Testis (tissue), 5 donors: Measurements from ENCODE around the gene PPP1R13L. TPM values are rescaled to one million over a fixed set of nuclear protein-coding genes. Genes with fewer than 3 reads are reported as not detected.

Experiments
- DNase-seq: peaks from one replicate; pipeline ENCODE4 v3.0.0-alpha.2; 2019
- H3K27ac ChIP-seq, 2 donors: fragments of 200-600 bp; sonication (generic); one replicate each; pipeline ENCODE4 v1.5.1; 2019
- H3K27me3 ChIP-seq: fragments of 200-600 bp; sonication (generic); one replicate; pipeline ENCODE4 v1.5.1; 2019
- H3K36me3 ChIP-seq: fragments of 200-600 bp; sonication (generic); one replicate; pipeline ENCODE4 v1.5.1; 2017; ENCODE audit warnings: low read depth; ENCODE audit errors: missing control alignments
- H3K4me1 ChIP-seq: fragments of 200-600 bp; sonication (generic); one replicate; pipeline ENCODE4 v1.5.1; 2019
- H3K4me3 ChIP-seq, 2 donors: fragments of 200-600 bp; sonication (generic); one replicate each; pipeline ENCODE4 v1.5.1; 2017 to 2019
- H3K9me3 ChIP-seq: fragments of 200-600 bp; sonication (generic); one replicate; pipeline ENCODE4 v1.5.1; 2017
- POLR2A ChIP-seq: fragments of 450-650 bp; IDR thresholded peaks from one replicate; pipeline ENCODE4 v1.6.1; 2017; ENCODE audit warnings: antibody characterized with exemption, mild to moderate bottlenecking, moderate library complexity
- WGBS, 2 donors: methylation state at CpG; one replicate each; pipeline ENCODE4 v1.1.5; 2018; 5-methylcytosine and 5-hydroxymethylcytosine counted together
- intact Hi-C: fragments of 100-400 bp; cut with DNase I; formaldehyde crosslinking; loops from one replicate; pipeline ENCODE4 v1.15.1; 2023; ENCODE audit warnings: low total_unique reads
- long read RNA-seq, 2 donors: transcript quantifications; one replicate each; lab custom pipeline, GENCODE V29; 2026
- polyA plus RNA-seq: library from polyadenylated mRNA; stranded (reverse); fragments of 350-450 nt; fragmentation: Illumina TruSeq; extraction: RNeasy Lipid Tissue Mini Kit (QIAGEN cat#74804); gene quantifications from one replicate; pipeline ENCODE4 v1.2.3, GENCODE V29; 2014; ENCODE audit warnings: low read depth, low replicate concordance; ENCODE audit not compliant: insufficient read depth
- total RNA-seq, 2 donors: library from RNA; depleted of rRNA; stranded (reverse); fragments of >200 nt; gene quantifications; one replicate each; pipeline ENCODE4 v1.2.3, GENCODE V29; 2016
- TF ChIP-seq, protein P1 (sequence below), 3 experiments: fragments of 450-650 bp in 2 of 3; fragments of 200-600 bp in 1 of 3; sonication (generic) in 1 of 3; IDR thresholded peaks; one replicate each; pipeline ENCODE4 v1.5.1; 2016 to 2019; ENCODE audit warnings: antibody characterized with exemption in 3 of 3, mild to moderate bottlenecking in 2 of 3, moderate library complexity in 1 of 3

PPP1R13L gene
- total RNA-seq (10 to 100 TPM in 1 of 2 donors, 1 to 10 TPM in 1; 9.7 to 12.2 TPM), polyA plus RNA-seq (13.3 TPM)
- long read RNA-seq, donor 1, partial matches to known transcripts = 15 of 20 reads
- long read RNA-seq, donor 1, other reads (novel, unspliced or antisense) = 0 of 20 reads
- long read RNA-seq, donor 2, partial matches to known transcripts = 10 of 12 reads
- long read RNA-seq, donor 2, other reads (novel, unspliced or antisense) = 0 of 12 reads

GRCh38 chr19:45404557-45405434 lies at the start of gene PPP1R13L:
PPP1R13L (minus strand) TSS chr19:45405069; CDS start chr19:45398318, 6,751 bp downstream.
- H3K4me1 ChIP-seq = peaks cover 30% of the 10 kb centered on the region
- H3K27ac ChIP-seq = peak within 1 kb of the TSS; percentile 83 to 92
- peak within 1 kb of the TSS; percentile 63 to 71 for H3K4me3 ChIP-seq
- intact Hi-C loops = no loop called here
- no peak for TF ChIP-seq POLR2A
- TF ChIP-seq, protein P1, sequence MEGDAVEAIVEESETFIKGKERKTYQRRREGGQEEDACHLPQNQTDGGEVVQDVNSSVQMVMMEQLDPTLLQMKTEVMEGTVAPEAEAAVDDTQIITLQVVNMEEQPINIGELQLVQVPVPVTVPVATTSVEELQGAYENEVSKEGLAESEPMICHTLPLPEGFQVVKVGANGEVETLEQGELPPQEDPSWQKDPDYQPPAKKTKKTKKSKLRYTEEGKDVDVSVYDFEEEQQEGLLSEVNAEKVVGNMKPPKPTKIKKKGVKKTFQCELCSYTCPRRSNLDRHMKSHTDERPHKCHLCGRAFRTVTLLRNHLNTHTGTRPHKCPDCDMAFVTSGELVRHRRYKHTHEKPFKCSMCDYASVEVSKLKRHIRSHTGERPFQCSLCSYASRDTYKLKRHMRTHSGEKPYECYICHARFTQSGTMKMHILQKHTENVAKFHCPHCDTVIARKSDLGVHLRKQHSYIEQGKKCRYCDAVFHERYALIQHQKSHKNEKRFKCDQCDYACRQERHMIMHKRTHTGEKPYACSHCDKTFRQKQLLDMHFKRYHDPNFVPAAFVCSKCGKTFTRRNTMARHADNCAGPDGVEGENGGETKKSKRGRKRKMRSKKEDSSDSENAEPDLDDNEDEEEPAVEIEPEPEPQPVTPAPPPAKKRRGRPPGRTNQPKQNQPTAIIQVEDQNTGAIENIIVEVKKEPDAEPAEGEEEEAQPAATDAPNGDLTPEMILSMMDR (IDR thresholded peaks at IDR 0.05) = no peak
- WGBS, 2 donors = 7 to 13% methylated on average over 10 to 46 of the region's 46 CpGs
- no peaks in the 10 kb centered on the region for H3K9me3 ChIP-seq
- H3K36me3 ChIP-seq = no peaks in the 10 kb centered on the region
- DNase-seq = peak; percentile 80
- H3K27me3 ChIP-seq = no peaks in the 10 kb centered on the region

DNA sequence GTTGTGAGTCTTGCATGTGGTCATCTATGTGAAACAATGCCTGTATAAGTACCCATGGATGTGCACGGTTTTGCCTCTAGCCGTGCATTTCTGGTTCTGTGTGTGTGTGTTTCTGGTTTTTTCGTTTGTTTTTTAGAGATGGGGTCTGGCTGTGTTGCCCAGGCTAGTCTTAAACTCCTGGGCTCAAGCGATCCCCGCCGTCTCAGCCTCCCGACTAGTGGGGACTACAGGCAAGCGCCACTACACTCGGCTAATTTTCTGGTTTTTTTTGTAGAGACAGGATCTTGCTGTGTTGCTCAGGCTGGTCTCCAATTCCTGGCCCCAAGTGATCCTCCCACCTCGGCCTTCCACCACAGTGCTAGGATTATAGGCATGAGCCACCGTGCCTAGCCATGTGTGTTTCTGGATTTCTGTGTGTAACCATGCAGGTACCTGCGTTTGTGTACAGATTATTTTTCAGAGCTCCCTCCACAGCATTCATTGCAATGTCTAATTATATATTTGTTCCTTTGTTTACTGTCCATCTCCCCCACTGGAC lies 47.0 kb upstream of the PPP1R13L start:
- intact Hi-C loops = no loop called here
- Histone ChIP-seq H3K4me1 (peaks cover 16% of the 10 kb centered on the region), H3K27me3 (no peaks in the 10 kb centered on the region), H3K4me3 (no peak overlapping the region), H3K36me3 (no peaks in the 10 kb centered on the region), H3K27ac (no peak overlapping the region), H3K9me3 (no peaks in the 10 kb centered on the region)
- DNase-seq = no peak
- 66 to 72% methylated on average over 9 to 12 of the region's 12 CpGs for WGBS, 2 donors
- TF ChIP-seq, protein P1 (IDR thresholded peaks at IDR 0.05) = no peak
- TF ChIP-seq POLR2A = no peak

DNA sequence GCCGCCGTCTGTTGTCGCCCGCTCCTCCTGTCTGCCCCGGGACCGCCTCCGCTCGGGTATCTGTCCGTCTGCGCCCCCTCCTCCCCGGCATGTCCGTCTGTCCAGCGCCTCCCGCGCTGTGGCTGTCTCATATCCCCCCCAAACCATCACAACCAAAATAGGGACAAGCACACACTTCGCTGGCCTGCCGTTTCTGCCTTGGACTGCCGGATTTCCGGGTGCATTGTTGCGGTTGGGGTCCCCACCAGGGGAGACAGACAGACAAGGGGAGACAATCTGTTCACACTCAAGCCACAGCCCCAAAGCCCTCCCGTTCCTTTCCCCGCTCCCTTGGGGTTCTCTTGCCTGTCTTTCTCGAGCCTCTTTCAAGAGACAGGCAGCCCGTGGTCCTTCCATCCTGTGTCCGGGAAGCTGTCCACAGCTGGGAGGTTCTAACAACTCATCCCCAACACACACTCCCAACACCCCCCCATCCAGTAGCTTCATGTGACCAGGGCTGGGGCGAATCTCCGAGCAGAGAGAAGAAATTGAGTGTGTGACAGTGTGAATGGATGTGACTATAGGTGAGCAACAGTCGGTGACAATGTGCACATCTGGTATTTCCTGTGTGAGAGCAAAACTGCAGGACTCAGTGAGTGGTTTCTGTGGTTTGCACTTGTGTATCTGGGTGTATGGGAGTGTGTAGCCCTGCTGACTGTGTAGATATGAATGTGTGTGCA lies 46.4 kb upstream of the PPP1R13L start:
- H3K4me3 ChIP-seq = peak overlapping the region; percentile 65 to 72
- peak overlapping the region in 1 of 2 donors; percentile 72 for H3K27ac ChIP-seq
- peaks cover 16% of the 10 kb centered on the region for H3K4me1 ChIP-seq
- TF ChIP-seq POLR2A = no peak
- TF ChIP-seq, protein P1 (IDR thresholded peaks at IDR 0.05) = no peak
- no peaks in the 10 kb centered on the region for H3K9me3 ChIP-seq
- intact Hi-C loops = no loop called here
- no peaks in the 10 kb centered on the region for H3K36me3 ChIP-seq
- DNase-seq = peak; percentile 51
- no peaks in the 10 kb centered on the region for H3K27me3 ChIP-seq
- 3 to 14% methylated on average over 8 to 28 of the region's 28 CpGs for WGBS, 2 donors

GRCh38 chr19:45450012-45450333 lies 45.1 kb upstream of the PPP1R13L start:
- TF ChIP-seq, protein P1 (IDR thresholded peaks at IDR 0.05) = no peak
- TF ChIP-seq POLR2A = no peak
- Histone ChIP-seq H3K4me1 (peaks cover 6% of the 10 kb centered on the region), H3K9me3 (no peaks in the 10 kb centered on the region), H3K27ac (no peak overlapping the region), H3K27me3 (no peaks in the 10 kb centered on the region), H3K4me3 (peak overlapping the region; percentile 65 to 72), H3K36me3 (no peaks in the 10 kb centered on the region)
- 22 to 28% methylated on average over 5 of the region's 5 CpGs for WGBS, 2 donors
- DNase-seq = no peak
- intact Hi-C loops = no loop called here
